Keratinocyte (primary cell): ENCODE results near the gene TMEM45B. TPM values are rescaled to one million over a fixed set of nuclear protein-coding genes. Genes with fewer than 3 reads are reported as not detected.

Experiments used
- DNase-seq: peaks from one replicate; pipeline ENCODE4 v3.0.0-alpha.2; 2011; ENCODE audit warnings: low read depth, missing footprints, low spot score
- FAIRE-seq: peaks from 2 replicates; lab custom pipeline; 2011; peaks lifted over from hg19 to GRCh38; lab: Jason Lieb, UNC
- H2AFZ ChIP-seq: 2 replicates; pipeline ENCODE4 v1.6.0; 2012; ENCODE audit warnings: low read length, control low read depth, inconsistent platforms; ENCODE audit not compliant: control insufficient read depth
- H3K27ac ChIP-seq: 2 replicates; pipeline ENCODE4 v1.5.1; 2011; ENCODE audit warnings: low read length; ENCODE audit not compliant: control insufficient read depth, insufficient read depth
- H3K27me3 ChIP-seq: 3 replicates; pipeline ENCODE4 v1.6.0; 2011; ENCODE audit warnings: low read length; ENCODE audit not compliant: control insufficient read depth, insufficient read depth; ENCODE audit errors: extremely low read depth
- H3K36me3 ChIP-seq, 2 experiments: 2 replicates in 1 of 2; 3 replicates in 1 of 2; pipeline ENCODE4 v1.5.1; 2011; ENCODE audit warnings: low read length in 2 of 2, mild to moderate bottlenecking in 1 of 2; ENCODE audit not compliant: control insufficient read depth in 2 of 2, insufficient read depth in 2 of 2; ENCODE audit errors: extremely low read depth in 1 of 2
- H3K4me1 ChIP-seq: 3 replicates; pipeline ENCODE4 v1.5.1; 2011; ENCODE audit warnings: low read length; ENCODE audit not compliant: control insufficient read depth, insufficient read depth; ENCODE audit errors: extremely low read depth
- H3K4me2 ChIP-seq: 3 replicates; pipeline ENCODE4 v1.6.0; 2011; ENCODE audit warnings: low read depth, low read length; ENCODE audit not compliant: control insufficient read depth, insufficient read depth; ENCODE audit errors: extremely low read depth
- H3K4me3 ChIP-seq, 3 experiments: fragments of 200-600 bp in 1 of 3; sonication (generic) in 1 of 3; 2 replicates in 2 of 3; 3 replicates in 1 of 3; pipeline ENCODE4 v1.5.1; 2011 to 2016; ENCODE audit warnings: low read length in 3 of 3, mild to moderate bottlenecking in 3 of 3, control low read depth in 2 of 3, inconsistent platforms in 1 of 3, low read depth in 1 of 3, mixed read lengths in 1 of 3, mixed run types in 1 of 3, moderate library complexity in 1 of 3; ENCODE audit not compliant: control insufficient read depth in 2 of 3, insufficient read depth in 2 of 3; ENCODE audit errors: extremely low read depth in 1 of 3
- H3K79me2 ChIP-seq: 2 replicates; pipeline ENCODE4 v1.6.0; 2012; ENCODE audit warnings: low read length; ENCODE audit not compliant: control insufficient read depth, insufficient read depth
- H3K9ac ChIP-seq: 3 replicates; pipeline ENCODE4 v1.6.0; 2011; ENCODE audit warnings: low read length; ENCODE audit not compliant: control insufficient read depth, insufficient read depth; ENCODE audit errors: extremely low read depth
- H3K9me1 ChIP-seq: 3 replicates; pipeline ENCODE4 v1.6.0; 2011; ENCODE audit warnings: low read length; ENCODE audit not compliant: control insufficient read depth, insufficient read depth; ENCODE audit errors: extremely low read depth
- H3K9me3 ChIP-seq: 2 replicates; pipeline ENCODE4 v1.5.1; 2012; ENCODE audit warnings: low read depth, low read length; ENCODE audit not compliant: control insufficient read depth
- H4K20me1 ChIP-seq: 3 replicates; pipeline ENCODE4 v1.6.0; 2011; ENCODE audit warnings: low read length; ENCODE audit not compliant: control insufficient read depth, insufficient read depth; ENCODE audit errors: extremely low read depth
- CTCF ChIP-seq, 3 experiments: IDR thresholded peaks in 1 of 3; conservative IDR thresholded peaks in 1 of 3; optimal IDR thresholded peaks in 1 of 3; 2 replicates in 2 of 3; 3 replicates in 1 of 3; pipeline versions ENCODE3 to v1.5.1; 2011; ENCODE audit warnings: low read length in 3 of 3, mild to moderate bottlenecking in 3 of 3, moderate library complexity in 2 of 3, control low read depth in 1 of 3, inconsistent platforms in 1 of 3; ENCODE audit not compliant: insufficient read depth in 2 of 3; ENCODE audit errors: extremely low read depth in 1 of 3
- EZH2 ChIP-seq: IDR thresholded peaks from one replicate; pipeline ENCODE4 v1.6.1; 2012; ENCODE audit warnings: inconsistent platforms, mild to moderate bottlenecking, low read length, moderate library complexity
- dilution Hi-C: fragments of 300-500 bp; cut with MboI; formaldehyde crosslinking; loops from one replicate; pipeline ENCODE4 v1.7.0; 2020; ENCODE audit warnings: low sequenced_read_pairs; ENCODE audit not compliant: extremely low pct_ligation_motif_present
- polyA plus RNA-seq, 5 experiments: library from polyadenylated mRNA; depleted of rRNA in 3 of 5; stranded (reverse) in 3 of 5; stranded (forward) in 1 of 5; unstranded in 1 of 5; fragments of >200 nt; gene quantifications; 1 replicate in 1 of 5; 2 replicates in 3 of 5; 3 replicates in 1 of 5; pipeline versions ENCODE4 v1.2.1 to v1.2.3, GENCODE V29; 2011 to 2012; ENCODE audit warnings: missing spikeins in 2 of 5, low read depth in 1 of 5, low replicate concordance in 1 of 5

Gene TMEM45B
- polyA plus RNA-seq, 1 donor (not counting 4 experiments of a cell fraction or from before 2014, with no cell fraction given) = 2.6 TPM

- dilution Hi-C loops = no loop called here
- Histone ChIP-seq H3K9ac (no peak overlapping the region), H3K4me3 (no peak overlapping the region), H3K27me3 (no peaks in the 10 kb centered on the region), H3K4me1 (peaks cover 9% of the 10 kb centered on the region), H2AFZ (no peak overlapping the region), H3K4me2 (no peak overlapping the region), H3K9me1 (no peaks in the 10 kb centered on the region), H3K36me3 (no peaks in the 10 kb centered on the region), H3K9me3 (no peaks in the 10 kb centered on the region), H4K20me1 (no peaks in the 10 kb centered on the region), H3K79me2 (no peaks in the 10 kb centered on the region), H3K27ac (no peak overlapping the region)
- FAIRE-seq (peak; percentile 76), DNase-seq (peak; percentile 73)
- TF ChIP-seq EZH2 = no peak
- TF ChIP-seq CTCF (optimal IDR thresholded peaks at IDR 0.05 in 1 of 3, IDR thresholded peaks at IDR 0.05 in 1 of 3, conservative IDR thresholded peaks at IDR 0.05 in 1 of 3; ENCODE audit: extremely low read depth in 1 of 3, insufficient read depth in 2 of 3, low read length in 3 of 3) = no peak
Observed at GRCh38 chr11:129787532-129788155, 28.0 kb upstream of the TMEM45B start.

- Histone ChIP-seq H3K4me3 (no peak overlapping the region), H3K4me1 (peaks cover 9% of the 10 kb centered on the region), H2AFZ (no peak overlapping the region), H3K4me2 (no peak overlapping the region), H4K20me1 (no peaks in the 10 kb centered on the region), H3K9me3 (no peaks in the 10 kb centered on the region), H3K79me2 (no peaks in the 10 kb centered on the region), H3K27ac (no peak overlapping the region), H3K36me3 (no peaks in the 10 kb centered on the region), H3K9me1 (no peaks in the 10 kb centered on the region), H3K9ac (no peak overlapping the region), H3K27me3 (no peaks in the 10 kb centered on the region)
- TF ChIP-seq EZH2 = no peak
- no peak for TF ChIP-seq CTCF (optimal IDR thresholded peaks at IDR 0.05 in 1 of 3, IDR thresholded peaks at IDR 0.05 in 1 of 3, conservative IDR thresholded peaks at IDR 0.05 in 1 of 3; ENCODE audit: extremely low read depth in 1 of 3, insufficient read depth in 2 of 3, low read length in 3 of 3)
- FAIRE-seq (no peak), DNase-seq (no peak)
- dilution Hi-C loops = no loop called here
Observed at GRCh38 chr11:129788278-129788677, 27.4 kb upstream of the TMEM45B start.
